K562 (cell line): ENCODE measurements around the gene FMN1. TPM values are rescaled to one million over a fixed set of nuclear protein-coding genes. Genes with fewer than 3 reads are reported as not detected.
A peak's percentile ranks its signal among the peaks of the same experiment; 100 is the strongest.

Source experiments
- ATAC-seq: fragments of 200-7000 bp; cut with Tn5 transposase; 3 replicates; pipeline ENCODE4 v1.9.1; 2020; ENCODE audit warnings: moderate library complexity
- BruUV-seq: library from RNA; stranded (reverse); fragments of 400-500 nt; replicated peaks from 2 replicates; lab custom pipeline; 2021; lab: Mats Ljungman, UMichigan
- CTCF ChIA-PET: fragments of 300-600 bp; formaldehyde crosslinking; extraction: SDS; loops from one replicate; lab custom pipeline; 2021; ENCODE audit warnings: low intra/inter-chr PET ratio; lab: Yijun Ruan, JAX
- POLR2A ChIA-PET: fragments of 300-600, 350-650 bp; sonication (Branson Sonifier 250); formaldehyde crosslinking; extraction: SDS; loops from one replicate; lab custom pipeline; 2021; ENCODE audit warnings: antibody characterized with exemption, inconsistent platforms; lab: Yijun Ruan, JAX
- DNase-seq, 4 experiments: peaks; one replicate each; pipeline versions ENCODE4 v3.0.0 to v3.0.0-alpha.2; 2011 to 2018; ENCODE audit warnings: low spot score in 3 of 4, mixed read lengths in 3 of 4; ENCODE audit errors: extremely low read depth in 1 of 4
- FAIRE-seq: peaks from 2 replicates; lab custom pipeline; 2011; peaks lifted over from hg19 to GRCh38; lab: Jason Lieb, UNC
- H2AFZ ChIP-seq: 2 replicates; pipeline ENCODE4 v1.6.0; 2011; ENCODE audit warnings: low read depth, low read length, control low read depth, inconsistent platforms
- H3K27ac ChIP-seq: fragments of 200-600 bp; 3 replicates; pipeline ENCODE4 v1.8.0; 2011; ENCODE audit warnings: low read depth, mild to moderate bottlenecking, control low read depth, inconsistent platforms, low read length, moderate library complexity, mixed read lengths; ENCODE audit errors: extremely low read depth
- H3K27me3 ChIP-seq, 2 experiments: fragments of 300-600 bp in 1 of 2; 2 replicates in 1 of 2; 3 replicates in 1 of 2; pipeline versions ENCODE4 v1.6.0 to v1.8.0; 2011; ENCODE audit warnings: inconsistent platforms in 2 of 2, low read length in 2 of 2, mild to moderate bottlenecking in 1 of 2, mixed read lengths in 1 of 2, moderate library complexity in 1 of 2; ENCODE audit not compliant: control insufficient read depth in 2 of 2, insufficient read depth in 2 of 2
- H3K36me3 ChIP-seq: fragments of 300-600 bp; 3 replicates; pipeline ENCODE4 v1.8.0; 2011; ENCODE audit warnings: mild to moderate bottlenecking, low read length, inconsistent platforms; ENCODE audit not compliant: control insufficient read depth, insufficient read depth
- H3K4me1 ChIP-seq, 2 experiments: fragments of 200-600 bp in 1 of 2; replicated peaks in 1 of 2; 2 replicates in 1 of 2; 3 replicates in 1 of 2; pipeline versions ENCODE4 v1.5.1 to v1.8.0; 2011; ENCODE audit warnings: inconsistent platforms in 2 of 2, low read length in 2 of 2, mild to moderate bottlenecking in 1 of 2, mixed read lengths in 1 of 2, moderate library complexity in 1 of 2; ENCODE audit not compliant: control insufficient read depth in 2 of 2, insufficient read depth in 2 of 2
- H3K4me2 ChIP-seq: 2 replicates; pipeline ENCODE4 v1.6.1; 2011; ENCODE audit warnings: low read length, control low read depth, inconsistent platforms, mixed read lengths; ENCODE audit not compliant: insufficient read depth
- H3K4me3 ChIP-seq: fragments of 200-600 bp; sonication (generic), shearing (Covaris generic); 2 replicates; pipeline ENCODE4 v1.5.1; 2016; ENCODE audit warnings: control low read depth, inconsistent platforms
- H3K79me2 ChIP-seq: fragments of 200-600 bp; 3 replicates; pipeline ENCODE4 v1.8.0; 2011; ENCODE audit warnings: low read length, inconsistent platforms; ENCODE audit not compliant: control insufficient read depth, insufficient read depth
- H3K9ac ChIP-seq, 2 experiments: 2 replicates each; pipeline versions ENCODE4 v1.6.0 to v1.6.1; 2011; ENCODE audit warnings: low read depth in 2 of 2, low read length in 2 of 2, control low read depth in 1 of 2, inconsistent platforms in 1 of 2, mild to moderate bottlenecking in 1 of 2, mixed read lengths in 1 of 2; ENCODE audit not compliant: insufficient read depth in 1 of 2
- H3K9me1 ChIP-seq: one replicate; pipeline ENCODE4 v1.6.0; 2011; ENCODE audit warnings: inconsistent platforms, mild to moderate bottlenecking, low read length, moderate library complexity; ENCODE audit not compliant: control insufficient read depth, insufficient read depth
- H3K9me3 ChIP-seq: replicated peaks from 2 replicates; pipeline ENCODE4 v1.5.1; 2011; ENCODE audit warnings: low read depth, low read length, inconsistent platforms; ENCODE audit not compliant: control insufficient read depth, insufficient read depth
- H4K20me1 ChIP-seq: replicated peaks from 2 replicates; pipeline ENCODE4 v1.6.1; 2011; ENCODE audit warnings: low read length, inconsistent platforms, mixed read lengths; ENCODE audit not compliant: control insufficient read depth, insufficient read depth
- ATF1 ChIP-seq, 2 experiments: fragments of 450-650 bp in 1 of 2; IDR thresholded peaks; 2 replicates each; pipeline ENCODE4 v1.6.1; 2016; ENCODE audit warnings: missing compliant biosample characterization in 1 of 2, missing genetic modification characterization in 1 of 2
- CBX1 ChIP-seq: sonication (generic); IDR thresholded peaks from 2 replicates; pipeline ENCODE4 v1.6.1; 2016; ENCODE audit warnings: antibody characterized with exemption, low read depth, mild to moderate bottlenecking
- CEBPB ChIP-seq: fragments of 450-650 bp; IDR thresholded peaks from 2 replicates; pipeline ENCODE4 v1.6.1; 2016; ENCODE audit warnings: missing genetic modification characterization, missing compliant biosample characterization
- CREM ChIP-seq: IDR thresholded peaks from 2 replicates; pipeline ENCODE4 v1.6.1; 2014; ENCODE audit warnings: antibody characterized with exemption, low read depth
- CTCF ChIP-seq, 3 experiments: IDR thresholded peaks in 2 of 3; conservative IDR thresholded peaks in 1 of 3; 2 replicates each; pipeline ENCODE4 v1.5.1; 2011 to 2012; ENCODE audit warnings: low read length in 3 of 3, mild to moderate bottlenecking in 3 of 3, control low read depth in 2 of 3, improper control_type of control experiment in 1 of 3, inconsistent platforms in 1 of 3, low read depth in 1 of 3, mixed read lengths in 1 of 3, moderate library complexity in 1 of 3; ENCODE audit not compliant: insufficient read depth in 2 of 3
- HINFP ChIP-seq: fragments of 450-650 bp; conservative IDR thresholded peaks from 2 replicates; pipeline ENCODE4 v1.6.1; 2016; ENCODE audit warnings: missing genetic modification characterization, low read depth, mild to moderate bottlenecking, control low read depth, missing compliant biosample characterization
- MCM5 ChIP-seq: fragments of 450-650 bp; IDR thresholded peaks from 2 replicates; pipeline ENCODE4 v1.6.1; 2016; ENCODE audit warnings: low read depth
- NFIC ChIP-seq: fragments of 450-650 bp; IDR thresholded peaks from 2 replicates; pipeline ENCODE4 v1.6.1; 2017; ENCODE audit warnings: mild to moderate bottlenecking, inconsistent platforms
- NFIX ChIP-seq: fragments of 250-450 bp; sonication (Bioruptor Pico); IDR thresholded peaks from 2 replicates; pipeline ENCODE4 v1.4.0; 2020; ENCODE audit warnings: low read depth, mild to moderate bottlenecking, moderate library complexity
- NR1H2 ChIP-seq: sonication (generic); formaldehyde crosslinking; IDR thresholded peaks from 2 replicates; pipeline ENCODE4 v1.4.0; 2020; ENCODE audit warnings: mild to moderate bottlenecking, missing genetic modification reagents
- SMAD1 ChIP-seq: fragments of 150-350 bp; IDR thresholded peaks from 2 replicates; pipeline ENCODE4 v1.6.1; 2014; ENCODE audit warnings: low read length, low read depth; ENCODE audit not compliant: partially characterized antibody
- ZNF41 ChIP-seq: fragments of 250-450 bp; sonication (Bioruptor Pico); conservative IDR thresholded peaks from 2 replicates; pipeline ENCODE4 v1.4.0; 2020; ENCODE audit warnings: mild to moderate bottlenecking
- WGBS: fragments of 100-300 bp; shearing (Covaris generic); methylation state at CpG from one replicate; pipeline ENCODE4 v1.1.6; 2016; ENCODE audit warnings: low coverage, mixed read lengths; ENCODE audit not compliant: insufficient coverage; ENCODE audit errors: missing lambda C conversion rate; 5-methylcytosine and 5-hydroxymethylcytosine counted together
- in situ Hi-C: fragments of 300-500 bp; cut with MboI; formaldehyde crosslinking; loops from 4 replicates; pipeline ENCODE4 v1.15.0; 2018; ENCODE audit warnings: inconsistent platforms, mixed read lengths
- intact Hi-C: fragments of 100-400 bp; cut with micrococcal nuclease; formaldehyde crosslinking; loops from 2 replicates; pipeline ENCODE4 v1.14.2; 2022
- polyA plus RNA-seq, 8 experiments: library from polyadenylated mRNA; depleted of rRNA in 4 of 8; stranded (reverse) in 5 of 8; unstranded in 3 of 8; fragments of >200 nt; fragmentation: Nextera tagmentation in 2 of 8; fragmentation: Illumina TruSeq in 1 of 8; extraction: Ambion mirVana in 2 of 8; extraction: Trizol in 1 of 8; gene quantifications; 2 replicates each; pipeline versions ENCODE4 v1.2.1 to v1.2.3, GENCODE V29; 2011 to 2014; ENCODE audit warnings: inconsistent platforms in 1 of 8, missing spikeins in 1 of 8
- total RNA-seq, 7 experiments: library from RNA; depleted of rRNA in 6 of 7; stranded (reverse); fragments of >200 nt in 6 of 7; fragmentation: Illumina TruSeq in 2 of 7; extraction: Trizol in 2 of 7; gene quantifications; 2 replicates each; pipeline versions ENCODE4 v1.2.1 to v1.2.3, GENCODE V29; 2011 to 2021; ENCODE audit warnings: low replicate concordance in 1 of 7

Gene FMN1
- total and polyA plus RNA-seq, 9 of the 15 experiments (the other 6 are each of a cell fraction or from before 2014, with no cell fraction given): 0.03 to 0.07 (median 0.04) TPM; not detected in 6

GRCh38 chr15:33226559-33227181 is 32.2 kb upstream of the FMN1 start:
- WGBS: 2% methylated on average over 3 of the region's 3 CpGs
- no peaks in the 10 kb centered on the region; the same call in 1 of the 2 replicates for H4K20me1 ChIP-seq
- peak; percentile 26 for FAIRE-seq
- no peaks in the 10 kb centered on the region for H3K9me3 ChIP-seq
- H3K4me2 ChIP-seq: no peak overlapping the region
- ATAC-seq: peak; percentile 74
- peak in 3 of 4 experiments; percentile 10 to 45 (median 24) for DNase-seq
- POLR2A ChIA-PET: no interaction called here
- H3K27me3 ChIP-seq: no peaks in the 10 kb centered on the region
- in situ Hi-C loops: no loop called here
- TF ChIP-seq ZNF41 (CRISPR knock-in tag) (no peak), CBX1 (no peak), CTCF (IDR thresholded peaks at IDR 0.05 in 2 of 3, conservative IDR thresholded peaks at IDR 0.05 in 1 of 3; ENCODE audit: insufficient read depth in 2 of 3, low read depth in 1 of 3, low read length in 3 of 3) (peak in 2 of 3 experiments; percentile 21 to 25; a peak in 2 of 6 replicates), MCM5 (no peak), CEBPB (no peak), CREM (no peak), ATF1 (CRISPR knock-in tag; IDR thresholded peaks at IDR 0.05) (no peak), ATF1 (tag; IDR thresholded peaks at IDR 0.05) (no peak), HINFP (tag) (no peak), NR1H2 (CRISPR knock-in tag) (no peak), SMAD1 (peak; percentile 43), NFIX (0 out of 2 replicates have a peak, but pooled peaks have one; percentile 36), NFIC (peak; percentile 95)
- no peaks in the 10 kb centered on the region for H3K36me3 ChIP-seq
- H3K4me3 ChIP-seq: no peak overlapping the region
- CTCF ChIA-PET: no interaction called here
- no peak overlapping the region for H3K27ac ChIP-seq
- H3K4me1 ChIP-seq: no peaks in the 10 kb centered on the region
- H2AFZ ChIP-seq: no peak overlapping the region
- H3K79me2 ChIP-seq: no peaks in the 10 kb centered on the region
- no TSS peak for BruUV-seq
- no peak overlapping the region for H3K9ac ChIP-seq
- intact Hi-C loops: no loop called here
- no peaks in the 10 kb centered on the region for H3K9me1 ChIP-seq
